HepG2 (cell line): ENCODE measurements around the gene NDUFB10.

ENCODE experiments used
- BHLHE40 ChIP-seq: IDR thresholded peaks from 2 replicates; pipeline ENCODE4 v1.6.1; 2011; ENCODE audit warnings: low read length, improper control_type of control experiment
- CCDC6 ChIP-seq: sonication (generic); formaldehyde crosslinking; IDR thresholded peaks from 2 replicates; pipeline ENCODE4 v1.8.1; 2022; ENCODE audit warnings: mild to moderate bottlenecking, missing genetic modification reagents, moderate library complexity
- CREB1 ChIP-seq, 2 experiments: fragments of 450-650 bp in 1 of 2; IDR thresholded peaks; 2 replicates each; pipeline ENCODE4 v1.6.1; 2016 to 2017; ENCODE audit warnings: control low read depth in 1 of 2, mild to moderate bottlenecking in 1 of 2, missing compliant biosample characterization in 1 of 2, missing genetic modification characterization in 1 of 2
- FIP1L1 ChIP-seq: fragments of 200-400 bp; formaldehyde crosslinking; IDR thresholded peaks from 2 replicates; pipeline ENCODE4 v1.6.1; 2018; ENCODE audit warnings: low read depth, mild to moderate bottlenecking, low read length, moderate library complexity, borderline replicate concordance; ENCODE audit not compliant: insufficient read depth
- NFIC ChIP-seq: IDR thresholded peaks from 2 replicates; pipeline ENCODE4 v1.6.1; 2012; ENCODE audit warnings: mild to moderate bottlenecking, low read length, inconsistent platforms
- PRDM10 ChIP-seq: sonication (generic); formaldehyde crosslinking; IDR thresholded peaks from 2 replicates; pipeline ENCODE4 v1.4.0; 2020; ENCODE audit warnings: low read depth, missing genetic modification reagents
- RARG ChIP-seq: sonication (generic); formaldehyde crosslinking; IDR thresholded peaks from 2 replicates; pipeline ENCODE4 v1.4.0; 2020; ENCODE audit warnings: low read depth, mild to moderate bottlenecking, missing genetic modification reagents
- THAP11 ChIP-seq: IDR thresholded peaks from 2 replicates; pipeline ENCODE4 v1.6.1; 2016; ENCODE audit warnings: missing biosample characterization, missing genetic modification reagents
- ZNF274 ChIP-seq: sonication (generic); formaldehyde crosslinking; IDR thresholded peaks from 2 replicates; pipeline ENCODE4 v1.5.1; 2020; ENCODE audit warnings: mild to moderate bottlenecking, missing genetic modification reagents
- ZNF275 ChIP-seq: sonication (generic); formaldehyde crosslinking; IDR thresholded peaks from 2 replicates; pipeline ENCODE4 v1.8.0; 2022; ENCODE audit warnings: missing genetic modification reagents, mild to moderate bottlenecking, inconsistent platforms, borderline replicate concordance
- ZSCAN31 ChIP-seq: sonication (generic); formaldehyde crosslinking; IDR thresholded peaks from 2 replicates; pipeline ENCODE4 v1.5.0; 2020; ENCODE audit warnings: low read depth, mild to moderate bottlenecking, missing genetic modification reagents

- TF ChIP-seq ZNF274 (no peak), PRDM10 (CRISPR knock-in tag) (no peak), CREB1 (IDR thresholded peaks at IDR 0.05) (no peak), CREB1 (CRISPR knock-in tag; IDR thresholded peaks at IDR 0.05) (no peak), NFIC (no peak), BHLHE40 (no peak), ZSCAN31 (CRISPR knock-in tag) (no peak), THAP11 (CRISPR knock-in tag) (no peak), ZNF275 (CRISPR knock-in tag) (no peak), FIP1L1 (no peak), CCDC6 (CRISPR knock-in tag) (no peak), RARG (CRISPR knock-in tag) (no peak)
Observed at GRCh38 chr16:2001035-2001434, 41.7 kb downstream of the NDUFB10 start.
